ENCODE results near the gene TOR3A.
A peak's percentile ranks its signal among the peaks of the same experiment; 100 is the strongest.
"Not testable (repeated sequence)": the region's sequence is repeated elsewhere in the genome, so short reads cannot be mapped to it uniquely, and the experiment has no call there.

TOR3A gene

GRCh38 chr1:179081687-179082332 is at the start of gene TOR3A:
TOR3A (plus strand) TSS chr1:179082070; CDS start chr1:179082129, 59 bp downstream.
- DNase-seq (ENCODE audit: low spot score) = peak; percentile 88

- no peak for DNase-seq (ENCODE audit: low spot score)
Observed at GRCh38 chr1:179034720-179035119, 47.1 kb upstream of the TOR3A start.

GRCh38 chr1:179036844-179037465 is 44.9 kb upstream of the TOR3A start:
- DNase-seq (ENCODE audit: low spot score) = peak; percentile 64

DNA sequence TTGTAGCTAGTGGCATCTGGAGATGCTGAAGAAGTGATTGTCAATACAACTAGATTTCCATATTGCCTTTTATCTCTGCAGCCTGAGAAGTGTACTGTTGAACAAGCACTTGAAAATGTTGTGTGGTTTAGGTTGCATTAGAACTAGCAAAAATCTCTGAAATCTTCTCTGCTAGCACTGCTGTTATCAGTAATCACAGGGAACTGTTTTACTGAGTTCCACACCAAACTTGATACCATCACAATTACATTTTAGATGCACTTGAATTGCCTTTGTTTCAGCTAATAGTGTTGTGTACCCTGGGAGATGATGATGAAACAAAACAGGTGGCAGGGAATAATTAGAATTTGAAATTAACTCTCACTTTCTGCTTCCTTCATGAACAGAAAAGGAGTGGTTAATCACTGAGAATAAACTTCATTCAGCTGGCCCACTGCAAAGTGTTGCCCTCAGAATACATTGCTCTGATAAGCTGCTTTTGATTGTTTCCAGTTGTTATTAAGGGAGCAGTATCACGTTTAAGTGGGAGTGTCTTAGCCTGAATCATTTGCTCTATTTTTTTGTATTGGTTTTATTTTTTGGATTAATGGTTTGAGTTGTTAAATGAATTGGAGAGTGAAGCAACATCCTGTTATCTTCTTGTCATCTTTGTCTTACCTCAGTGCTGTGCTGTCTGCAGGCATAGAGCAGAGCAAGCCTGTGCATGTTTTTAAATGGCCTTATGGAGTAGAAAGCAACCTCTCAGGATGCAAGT is 43.2 kb upstream of the TOR3A start:
- DNase-seq (ENCODE audit: low spot score) = no peak

GRCh38 chr1:179039502-179040174 is 42.2 kb upstream of the TOR3A start:
- not testable (repeated sequence) for DNase-seq (ENCODE audit: low spot score)

DNA sequence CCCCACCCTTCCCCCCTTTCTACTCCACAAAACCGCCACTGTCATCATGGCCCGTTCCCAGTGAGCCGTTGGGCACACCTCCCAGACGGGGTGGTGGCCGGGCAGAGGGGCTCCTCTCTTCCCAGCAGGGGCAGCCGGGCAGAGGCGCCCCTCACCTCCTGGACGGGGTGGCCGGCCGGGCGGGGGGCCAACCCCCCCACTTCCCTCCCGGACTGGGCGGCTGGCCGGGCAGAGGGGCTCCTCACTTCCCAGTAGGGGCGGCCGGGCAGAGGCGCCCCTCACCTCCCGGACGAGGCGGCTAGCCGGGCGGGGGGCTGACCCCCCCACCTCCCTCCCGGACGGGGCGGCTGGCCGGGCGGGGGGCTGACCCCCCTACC is 41.7 kb upstream of the TOR3A start:
- not testable (repeated sequence) for DNase-seq (ENCODE audit: low spot score)

GRCh38 chr1:179042087-179042486 is 39.8 kb upstream of the TOR3A start:
- no peak for DNase-seq (ENCODE audit: low spot score)

DNA sequence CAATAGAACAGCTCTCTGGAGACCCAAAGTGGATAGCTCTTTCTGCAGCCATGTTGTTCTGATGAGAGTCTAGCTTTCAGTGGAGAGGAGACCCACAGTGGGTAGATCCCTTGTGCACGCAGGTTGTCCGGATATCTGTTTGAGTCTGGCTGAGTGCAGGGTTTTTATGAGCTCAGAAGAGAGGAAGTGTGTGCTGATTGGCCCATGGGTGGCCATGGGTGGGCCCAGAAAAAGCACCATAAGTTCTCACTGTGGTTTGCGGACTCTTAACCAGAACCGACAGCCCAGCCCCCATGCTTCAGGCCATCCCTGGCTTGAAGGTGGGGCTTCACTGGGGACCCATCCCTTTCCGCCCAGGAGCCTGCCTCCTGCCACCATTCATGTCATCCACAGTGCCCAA is 39.2 kb upstream of the TOR3A start:
- no peak for DNase-seq (ENCODE audit: low spot score)

GRCh38 chr1:179043266-179043665 is 38.6 kb upstream of the TOR3A start:
- DNase-seq (ENCODE audit: low spot score) = no peak

GRCh38 chr1:179043907-179044306 is 38.0 kb upstream of the TOR3A start:
- no peak for DNase-seq (ENCODE audit: low spot score)

DNA sequence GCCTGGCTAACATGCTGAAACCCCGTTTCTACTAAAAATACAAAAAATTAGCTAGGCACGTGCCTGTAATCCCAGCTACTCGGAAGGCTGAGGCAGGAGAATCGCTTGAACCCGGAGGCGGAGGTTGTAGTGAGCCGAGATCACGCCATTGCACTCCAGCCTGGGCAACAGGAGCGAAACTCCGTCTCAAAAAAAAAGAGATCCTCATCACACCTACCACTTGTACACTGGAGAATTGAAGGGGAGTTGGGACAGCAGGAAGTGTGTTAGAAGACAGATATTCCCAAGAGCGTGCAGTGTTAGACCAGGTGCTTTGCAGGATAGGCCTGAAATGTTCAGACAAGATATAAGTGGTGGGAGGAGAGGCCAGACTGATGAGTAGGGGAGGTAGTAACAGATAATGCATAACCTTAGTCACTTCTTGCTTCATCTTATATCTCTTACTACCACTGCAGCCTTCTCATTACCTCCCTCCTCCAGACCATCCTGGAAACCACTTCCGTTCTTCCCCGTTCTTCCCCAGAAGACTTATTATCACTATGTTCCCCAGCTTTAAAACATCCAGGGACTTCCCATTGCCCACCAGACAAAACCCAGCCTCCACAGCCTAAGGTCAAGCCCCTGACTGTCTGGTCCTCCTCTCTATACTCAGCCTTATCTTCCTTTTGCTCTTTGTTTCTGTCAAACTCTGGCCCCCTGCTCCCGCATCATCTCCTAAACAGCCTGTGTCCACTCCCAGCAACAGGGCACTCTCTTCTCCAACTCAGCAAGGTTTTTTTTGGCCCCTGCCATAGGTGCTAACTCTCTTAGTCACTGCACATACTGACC is 34.8 kb upstream of the TOR3A start:
- DNase-seq (ENCODE audit: low spot score) = no peak

DNA sequence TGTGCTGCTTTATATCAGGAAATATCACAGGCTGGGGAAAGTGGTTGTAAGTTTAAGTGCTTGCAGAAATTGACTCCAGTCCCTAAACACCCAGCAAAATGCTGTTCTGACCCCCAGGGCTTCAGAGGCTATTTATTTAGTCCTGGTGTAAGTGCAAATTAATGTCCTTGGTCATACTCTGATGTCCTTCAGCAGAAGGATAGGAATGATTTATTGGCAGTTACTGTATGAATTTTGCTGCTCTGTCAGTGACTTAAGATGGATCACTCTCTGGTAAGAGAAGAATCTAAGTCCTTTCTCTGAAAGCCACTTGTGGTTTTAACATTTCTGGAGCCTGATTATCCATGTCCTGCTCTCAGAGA is 34.3 kb upstream of the TOR3A start:
- no peak for DNase-seq (ENCODE audit: low spot score)

GRCh38 chr1:179048339-179049124 is 33.3 kb upstream of the TOR3A start:
- no peak for DNase-seq (ENCODE audit: low spot score)

DNA sequence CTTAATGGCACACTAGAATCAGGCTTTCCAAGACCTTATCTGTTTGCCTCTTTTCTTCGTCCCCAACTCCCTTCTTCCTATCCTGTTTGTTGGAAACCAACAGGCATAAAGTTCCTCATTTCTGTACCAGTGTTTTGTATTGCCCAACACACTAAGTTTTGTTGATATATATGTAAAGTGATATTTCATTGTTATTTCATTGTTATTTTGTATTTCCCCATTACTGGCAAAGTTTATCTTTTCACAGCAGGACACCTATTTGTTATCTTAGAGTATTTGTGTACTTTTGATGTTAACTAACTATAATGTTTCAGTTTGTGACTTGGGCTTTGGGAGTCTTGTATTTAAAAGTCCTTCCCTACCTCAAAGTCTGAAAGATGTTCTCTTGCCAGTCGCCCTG is 29.1 kb upstream of the TOR3A start:
- no peak for DNase-seq (ENCODE audit: low spot score)

DNA sequence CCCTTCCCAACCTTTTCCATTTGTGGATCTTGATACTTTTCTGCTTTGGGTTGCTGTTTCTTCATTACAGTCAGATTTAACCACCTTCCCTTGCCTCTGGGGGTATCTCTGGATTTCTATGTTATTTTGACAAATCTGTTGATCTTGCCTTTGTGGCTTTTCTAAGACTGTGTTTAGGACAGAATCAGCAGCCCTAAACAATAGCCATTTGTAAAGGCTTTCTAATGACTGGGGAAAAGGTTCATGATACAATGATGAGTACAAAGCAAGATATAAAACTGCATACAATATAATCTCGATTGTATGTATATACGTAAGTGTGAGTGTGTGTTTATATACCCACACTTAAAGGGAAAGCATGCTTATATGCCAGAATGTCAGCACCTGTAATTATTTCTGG is 28.4 kb upstream of the TOR3A start:
- DNase-seq (ENCODE audit: low spot score) = no peak

DNA sequence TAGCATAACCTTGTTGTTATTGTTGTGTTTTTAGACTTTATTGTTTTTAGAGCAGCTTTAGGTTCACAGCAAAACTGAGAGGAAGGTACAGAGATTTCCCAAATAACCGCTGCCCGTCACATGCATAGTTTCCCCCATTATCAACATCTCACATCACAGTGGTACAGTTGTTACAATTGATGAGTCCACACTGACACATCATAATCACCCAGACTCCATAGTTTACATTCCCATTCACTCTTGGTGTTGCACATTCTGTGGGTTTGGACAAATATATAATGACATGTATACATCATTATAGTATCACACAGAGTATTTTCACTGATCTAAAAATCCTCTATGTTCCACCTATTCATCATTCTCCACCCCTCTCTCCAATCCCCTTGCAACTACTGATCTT is 25.9 kb upstream of the TOR3A start:
- DNase-seq (ENCODE audit: low spot score) = no peak

GRCh38 chr1:179058487-179059483 is 23.1 kb upstream of the TOR3A start:
- no peak for DNase-seq (ENCODE audit: low spot score)

GRCh38 chr1:179061360-179062282 is 20.2 kb upstream of the TOR3A start:
- DNase-seq (ENCODE audit: low spot score) = no peak

- DNase-seq (ENCODE audit: low spot score) = no peak
Observed at GRCh38 chr1:179066471-179066870, 15.4 kb upstream of the TOR3A start.

Measured in RKO (cell line).